Stimulated activated CD8-positive, alpha-beta memory T cell treated with anti-CD3 and anti-CD28 coated beads, Interleukin-7, amount 100 ng/mL, for 24 hours (primary cell): ENCODE measurements around the gene DPPA4.
"Not testable (repeated sequence)": the region's sequence is repeated elsewhere in the genome, so short reads cannot be mapped to it uniquely, and the experiment has no call there.

Experiments
- DNase-seq: peaks from one replicate; pipeline ENCODE4 v3.0.0-alpha.2; 2020; ENCODE audit warnings: low read depth

DPPA4 gene, protein sequence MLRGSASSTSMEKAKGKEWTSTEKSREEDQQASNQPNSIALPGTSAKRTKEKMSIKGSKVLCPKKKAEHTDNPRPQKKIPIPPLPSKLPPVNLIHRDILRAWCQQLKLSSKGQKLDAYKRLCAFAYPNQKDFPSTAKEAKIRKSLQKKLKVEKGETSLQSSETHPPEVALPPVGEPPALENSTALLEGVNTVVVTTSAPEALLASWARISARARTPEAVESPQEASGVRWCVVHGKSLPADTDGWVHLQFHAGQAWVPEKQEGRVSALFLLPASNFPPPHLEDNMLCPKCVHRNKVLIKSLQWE

DNA sequence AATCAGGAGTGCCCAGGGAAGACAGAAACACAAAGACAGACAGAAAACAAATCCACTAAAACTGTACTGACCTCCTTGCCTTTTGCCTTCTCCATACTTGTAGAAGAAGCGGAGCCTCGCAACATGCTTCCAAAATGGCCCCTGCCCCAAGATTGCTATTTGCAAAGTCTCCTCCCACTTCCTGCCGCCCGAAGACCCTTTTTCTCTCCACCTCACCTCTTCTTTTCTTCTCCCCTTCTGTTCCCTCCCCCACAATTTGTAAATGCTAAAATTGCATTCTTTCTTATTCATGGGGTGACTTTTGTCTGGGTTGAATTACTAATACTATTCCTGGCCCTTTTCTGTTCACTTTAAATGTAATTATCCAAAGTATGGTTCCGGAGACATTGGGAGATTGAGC, at the start of gene DPPA4:
TSS of gene DPPA4 (minus strand) at position 154 of the 400 bp plus-strand sequence. CDS start at position 125, 29 bp downstream.
- no peak for DNase-seq

- DNase-seq, result no peak
Measured at GRCh38 chr3:109385442-109386318, 48.3 kb upstream of the DPPA4 start.

GRCh38 chr3:109384164-109384563, 46.8 kb upstream of the DPPA4 start:
- no peak for DNase-seq

- DNase-seq, result no peak
Measured at GRCh38 chr3:109382588-109382987, 45.2 kb upstream of the DPPA4 start.

- no peak for DNase-seq
Measured at GRCh38 chr3:109375975-109376374, 38.6 kb upstream of the DPPA4 start.

- not testable (repeated sequence) for DNase-seq
Measured at GRCh38 chr3:109374434-109374833, 37.1 kb upstream of the DPPA4 start.

- DNase-seq, result no peak
Measured at GRCh38 chr3:109373933-109374332, 36.6 kb upstream of the DPPA4 start.

- no peak for DNase-seq
Measured at GRCh38 chr3:109372639-109373038, 35.3 kb upstream of the DPPA4 start.

- no peak for DNase-seq
Measured at GRCh38 chr3:109369510-109369909, 32.2 kb upstream of the DPPA4 start.

DNA sequence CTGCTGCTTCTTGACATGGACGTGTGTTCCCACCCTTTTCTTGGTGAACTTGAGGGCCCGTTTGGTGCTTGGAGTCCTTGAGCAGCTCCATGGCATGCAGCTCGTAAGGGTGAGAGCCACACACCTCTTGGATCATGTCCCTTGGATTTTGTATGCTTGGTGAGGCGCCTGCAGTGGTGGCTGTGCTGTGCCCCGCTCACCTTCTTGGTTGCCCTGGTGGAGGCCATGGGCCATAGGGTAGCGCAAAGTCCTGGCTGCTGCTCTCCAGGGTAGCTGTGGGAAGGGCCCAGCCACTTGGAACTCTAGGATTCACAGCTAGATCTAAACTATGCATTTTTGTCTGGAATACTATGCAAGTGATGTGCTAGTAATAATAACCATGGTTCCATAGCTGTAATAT, 26.7 kb upstream of the DPPA4 start:
- no peak for DNase-seq

DNA sequence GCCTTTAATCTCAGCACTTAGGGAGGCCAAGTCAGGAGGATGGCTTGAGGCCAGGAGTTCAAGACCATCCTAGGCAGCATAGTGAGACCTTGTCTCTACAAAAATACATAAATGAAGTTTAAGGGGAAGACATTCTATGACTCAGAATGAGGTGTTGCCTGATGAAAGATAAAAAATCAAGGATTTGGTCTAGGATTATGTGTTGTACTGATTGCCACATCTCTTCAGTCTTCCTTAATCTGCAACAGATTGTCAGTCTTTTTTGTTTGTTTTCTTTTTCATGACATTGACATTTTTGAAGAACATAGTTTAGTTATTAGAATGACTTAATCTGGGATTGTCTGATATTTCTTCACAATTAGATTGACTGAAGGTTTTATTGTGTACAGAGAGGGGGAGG, 26.3 kb upstream of the DPPA4 start:
- no peak for DNase-seq

DNA sequence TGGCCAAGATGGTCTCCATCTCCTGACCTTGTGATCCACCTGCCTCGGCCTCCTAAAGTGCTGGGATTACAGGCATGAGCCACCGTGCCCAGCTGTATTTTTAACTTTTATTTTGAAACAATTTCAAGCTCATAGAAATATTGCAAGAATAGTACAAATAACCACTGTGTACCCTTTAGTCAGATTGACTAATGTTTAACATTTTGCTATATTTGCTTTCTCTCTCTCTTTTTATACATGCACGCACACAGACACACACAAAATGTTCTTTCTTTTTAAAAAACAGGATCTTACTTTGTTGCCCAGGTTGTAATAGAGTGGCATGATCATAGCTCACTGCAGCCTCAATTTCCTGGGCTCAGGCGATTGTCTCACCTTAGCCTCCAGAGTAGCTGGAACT, 25.5 kb upstream of the DPPA4 start:
- no peak for DNase-seq

DNA sequence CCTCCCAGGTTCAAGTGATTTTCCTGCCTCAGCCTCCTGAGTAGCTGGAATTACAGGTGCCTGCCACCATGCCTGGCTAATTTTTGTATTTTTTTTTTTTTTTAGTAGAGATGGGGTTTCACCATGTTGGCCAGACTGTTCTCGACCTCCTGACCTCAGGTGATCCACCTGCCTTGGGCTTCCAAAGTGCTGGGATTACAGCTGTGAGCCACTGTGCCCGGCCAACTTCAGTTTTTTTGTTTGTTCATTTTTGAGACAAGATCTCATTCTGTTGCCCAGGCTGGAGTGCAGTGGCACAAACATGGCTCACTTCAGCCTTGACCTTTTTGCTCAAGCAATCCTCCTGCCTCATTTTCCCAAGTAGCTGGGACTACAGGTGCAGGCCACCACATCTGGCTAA, 21.5 kb upstream of the DPPA4 start:
- not testable (repeated sequence) for DNase-seq

GRCh38 chr3:109356442-109357155, 19.3 kb upstream of the DPPA4 start:
- DNase-seq, result no peak

GRCh38 chr3:109355625-109356441, 18.5 kb upstream of the DPPA4 start:
- no peak for DNase-seq

DNA sequence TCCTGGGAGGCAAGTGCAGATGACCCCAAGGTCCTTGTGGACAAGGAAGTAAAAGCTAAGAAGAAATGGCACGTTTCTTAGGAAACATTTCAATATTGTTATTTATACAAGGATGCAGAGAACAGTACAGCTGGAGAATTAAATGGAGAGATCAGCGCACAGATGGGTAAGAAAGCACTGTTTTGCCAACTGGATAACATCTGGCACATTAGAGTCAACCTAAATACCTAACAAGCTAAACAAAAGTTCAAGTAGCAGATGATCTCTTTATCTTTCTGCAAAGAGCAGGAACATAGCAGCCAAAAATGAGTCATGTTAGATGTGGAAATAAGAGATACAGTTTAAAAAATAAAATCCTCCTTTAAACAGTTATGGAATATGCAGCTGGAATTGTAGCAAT, 15.7 kb upstream of the DPPA4 start:
- DNase-seq, result no peak

DNA sequence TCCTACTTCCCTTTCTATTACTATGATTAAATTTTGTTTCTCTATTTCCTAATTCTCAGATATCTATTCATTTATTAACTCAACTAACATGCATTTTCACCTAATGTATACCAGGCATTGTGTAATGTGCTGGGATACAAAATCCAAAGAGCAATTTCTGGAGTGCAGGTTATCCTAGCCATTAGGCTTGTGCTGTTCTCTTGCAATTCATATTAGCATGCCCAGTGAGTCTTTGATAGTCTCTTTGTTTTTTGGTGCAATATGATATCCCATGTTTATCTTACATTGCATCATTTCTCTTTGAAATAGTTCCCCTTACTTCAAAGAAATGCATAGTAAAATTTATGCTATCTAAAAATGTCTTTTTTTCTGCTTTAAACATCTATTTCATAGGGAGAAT, 13.9 kb upstream of the DPPA4 start:
- DNase-seq, result no peak

DNA sequence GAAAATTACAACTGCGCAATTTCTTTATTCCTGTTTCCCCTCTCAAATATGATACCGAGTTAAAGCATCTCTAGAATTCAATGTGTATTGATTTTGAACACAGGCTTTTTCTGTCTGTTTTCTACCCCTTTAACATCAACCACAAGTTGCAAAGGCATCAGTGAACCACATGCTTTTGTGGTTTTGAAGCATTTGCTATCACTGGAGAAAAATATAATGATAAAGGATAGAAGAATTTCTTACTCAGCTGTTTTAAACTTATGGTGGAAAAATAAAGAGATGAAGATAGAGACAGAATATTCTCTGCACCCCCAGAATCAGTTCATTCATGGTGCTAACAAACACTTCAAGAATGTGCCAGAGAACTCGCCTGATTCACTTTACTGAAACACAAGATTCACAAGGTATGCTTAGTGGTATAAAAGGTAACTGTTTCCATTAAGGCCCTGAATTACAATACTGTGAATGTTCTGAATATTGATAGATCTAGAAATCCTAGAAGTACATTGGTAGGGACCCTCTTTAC, 9.5 kb upstream of the DPPA4 start:
- no peak for DNase-seq

DNA sequence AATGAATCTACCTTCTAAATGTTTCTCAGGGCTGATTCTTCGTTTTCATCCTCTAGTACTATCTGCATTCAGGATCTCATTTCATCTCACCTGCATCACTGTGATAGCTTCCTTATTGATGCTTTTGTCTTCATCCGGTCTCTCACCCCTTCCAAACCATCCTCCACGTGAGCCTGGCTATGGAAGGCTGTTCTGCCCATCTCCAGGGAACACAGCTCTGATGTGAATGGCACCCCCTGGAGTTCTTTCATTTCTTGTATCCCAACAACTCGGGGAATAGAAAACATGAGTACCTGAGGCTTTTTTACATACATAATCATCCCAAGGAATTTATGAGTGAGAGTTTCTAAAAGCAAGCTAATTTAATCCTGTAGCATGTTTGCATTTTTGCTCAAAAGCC, 8.8 kb upstream of the DPPA4 start:
- no peak for DNase-seq

DNA sequence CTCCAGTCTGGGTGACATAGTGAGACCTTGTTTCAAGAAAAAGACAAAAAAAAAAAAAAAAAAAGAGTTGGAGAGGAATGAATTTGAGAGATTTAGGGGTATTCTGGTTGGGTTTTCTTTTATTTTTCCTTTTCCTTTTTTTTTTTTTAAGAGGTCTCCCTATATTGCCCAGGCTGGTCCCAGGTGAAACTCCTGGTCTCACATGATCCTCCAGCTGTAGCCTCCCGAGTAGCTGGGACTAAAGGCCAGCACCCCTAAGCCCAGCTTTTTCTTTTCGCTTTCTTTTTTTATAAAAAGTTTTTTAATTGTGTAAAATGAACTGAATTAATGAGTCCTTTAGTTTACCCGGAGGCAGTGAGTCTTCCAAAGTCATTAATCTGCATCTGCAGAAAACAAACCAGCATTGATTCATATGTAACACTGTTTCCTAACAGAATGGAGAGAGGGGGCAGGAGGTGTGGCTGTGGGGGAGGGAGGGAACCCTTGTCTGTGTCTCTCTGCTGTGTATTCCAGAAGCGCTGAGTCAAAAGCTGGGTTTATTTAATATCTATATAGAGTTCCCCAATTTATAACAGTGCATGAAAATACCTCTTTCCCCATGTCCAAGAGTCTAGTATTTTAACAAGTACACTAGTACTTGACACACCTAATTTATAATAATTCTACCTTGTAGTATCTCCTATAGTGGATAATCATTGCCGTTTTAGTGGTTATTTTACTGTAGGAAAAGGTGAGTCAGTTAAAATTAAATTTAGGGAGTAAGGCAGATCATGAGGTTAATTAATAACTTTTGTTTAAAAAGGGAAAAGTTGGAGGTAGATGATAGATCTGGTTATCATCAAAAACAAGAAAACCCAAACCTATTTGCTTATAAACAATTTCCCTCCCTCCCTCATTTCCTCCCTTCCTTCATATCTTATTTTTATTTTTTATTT, 2.6 kb upstream of the DPPA4 start:
- DNase-seq, result no peak
